ENCODE results near the gene PHLPP1.

DNA sequence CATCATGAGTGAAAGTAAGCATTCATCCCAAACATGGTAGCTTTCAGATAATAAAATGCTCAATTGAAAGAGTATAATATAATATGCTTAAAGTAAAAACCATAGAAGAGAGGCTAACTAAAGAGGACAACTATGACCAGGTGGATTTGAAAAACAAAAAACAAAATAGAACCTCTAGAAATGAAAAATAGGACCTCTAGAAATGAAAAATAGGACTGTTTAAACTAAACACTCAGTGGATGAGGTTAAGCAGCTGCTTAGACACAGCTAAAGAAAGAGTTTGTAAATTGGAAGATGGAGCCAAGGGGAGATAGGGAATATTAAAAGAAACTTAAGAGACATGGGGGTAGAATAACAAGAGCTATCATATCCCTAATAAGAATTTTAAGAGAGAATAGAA is 302.6 kb downstream of the PHLPP1 start:
- TF ChIP-seq, protein P1, sequence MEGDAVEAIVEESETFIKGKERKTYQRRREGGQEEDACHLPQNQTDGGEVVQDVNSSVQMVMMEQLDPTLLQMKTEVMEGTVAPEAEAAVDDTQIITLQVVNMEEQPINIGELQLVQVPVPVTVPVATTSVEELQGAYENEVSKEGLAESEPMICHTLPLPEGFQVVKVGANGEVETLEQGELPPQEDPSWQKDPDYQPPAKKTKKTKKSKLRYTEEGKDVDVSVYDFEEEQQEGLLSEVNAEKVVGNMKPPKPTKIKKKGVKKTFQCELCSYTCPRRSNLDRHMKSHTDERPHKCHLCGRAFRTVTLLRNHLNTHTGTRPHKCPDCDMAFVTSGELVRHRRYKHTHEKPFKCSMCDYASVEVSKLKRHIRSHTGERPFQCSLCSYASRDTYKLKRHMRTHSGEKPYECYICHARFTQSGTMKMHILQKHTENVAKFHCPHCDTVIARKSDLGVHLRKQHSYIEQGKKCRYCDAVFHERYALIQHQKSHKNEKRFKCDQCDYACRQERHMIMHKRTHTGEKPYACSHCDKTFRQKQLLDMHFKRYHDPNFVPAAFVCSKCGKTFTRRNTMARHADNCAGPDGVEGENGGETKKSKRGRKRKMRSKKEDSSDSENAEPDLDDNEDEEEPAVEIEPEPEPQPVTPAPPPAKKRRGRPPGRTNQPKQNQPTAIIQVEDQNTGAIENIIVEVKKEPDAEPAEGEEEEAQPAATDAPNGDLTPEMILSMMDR (conservative IDR thresholded peaks at IDR 0.05; ENCODE audit: low read depth, low read length) = no peak
- no peak for TF ChIP-seq SMC3 (IDR thresholded peaks at IDR 0.05; ENCODE audit: low read depth, low read length)
- TF ChIP-seq RCOR1 (IDR thresholded peaks at IDR 0.05; ENCODE audit: insufficient replicate concordance, low read length) = no peak
- TF ChIP-seq NFE2L2 (IDR thresholded peaks at IDR 0.05; ENCODE audit: low read depth, low read length) = no peak
- no peak for TF ChIP-seq CEBPB (IDR thresholded peaks at IDR 0.05; ENCODE audit: low read depth, low read length)
- no peak for TF ChIP-seq MAFK (IDR thresholded peaks at IDR 0.05; ENCODE audit: low read depth, low read length)

Measured in IMR-90 (cell line).